ENCODE results near the gene CENPK. TPM values are rescaled to one million over a fixed set of nuclear protein-coding genes. Genes with fewer than 3 reads are reported as not detected.

The CENPK gene
- total and polyA plus RNA-seq, 2 of the 8 experiments (the other 6 are each of a cell fraction or from before 2014, with no cell fraction given) = 13.3 to 50.9 TPM

GRCh38 chr5:65566505-65566904 lies 3.5 kb upstream of the CENPK start:
- WGBS, 2 experiments (ENCODE audit: extremely low coverage in 1 of 2, insufficient coverage in 1 of 2, insufficient read length in 1 of 2, insufficient replicate concordance in 2 of 2, low coverage in 1 of 2, low lambda C conversion rate in 2 of 2, missing lambda C conversion rate in 1 of 2) = 88 to 89% methylated on average over 1 to 5 of the region's 5 CpGs
- POLR2A ChIA-PET (ENCODE audit: partially characterized antibody) = no interaction called here
- H3K79me2 ChIP-seq (ENCODE audit: control insufficient read depth in 1 of 2, insufficient read depth in 2 of 2, low read length in 2 of 2) = peaks cover 0 to 45% of the 10 kb centered on the region in 2 experiments; a peak in 2 of 4 replicates

More at GRCh38 chr5:65566505-65566904, 3.5 kb upstream of the CENPK start:
- Histone ChIP-seq H2BK120ac (replicated peaks; ENCODE audit: low read depth, low read length) (no peak overlapping the region), H2BK15ac (ENCODE audit: low read length) (no peak overlapping the region), H3K27me3 (replicated peaks in 1 of 4; ENCODE audit: control insufficient read depth in 3 of 4, extremely low read depth in 1 of 4, insufficient read depth in 3 of 4, low read length in 3 of 4) (no peaks in the 10 kb centered on the region), H3K23me2 (ENCODE audit: low read depth, low read length) (peaks cover 6% of the 10 kb centered on the region; the same call in 1 of the 2 replicates), H3K36me3 (ENCODE audit: control insufficient read depth in 2 of 4, insufficient read depth in 4 of 4, low read length in 3 of 4) (peaks cover 0 to 16% (median 0%) of the 10 kb centered on the region in 4 experiments; a peak in 2 of 8 replicates), H4K91ac (replicated peaks; ENCODE audit: insufficient read length, low read length) (no peak overlapping the region), H2BK5ac (ENCODE audit: low read depth, low read length) (no peak overlapping the region), H2BK12ac (ENCODE audit: low read depth, low read length) (no peak overlapping the region), H3K4me3 (ENCODE audit: extremely low read depth in 1 of 4, insufficient read depth in 2 of 4, low read depth in 3 of 4, low read length in 4 of 4) (no peak overlapping the region), H3K18ac (ENCODE audit: extremely low read depth, low read length) (no peak overlapping the region), H3K14ac (ENCODE audit: insufficient read length) (no peak overlapping the region), H2AFZ (ENCODE audit: low read length) (no peak overlapping the region), H2BK20ac (ENCODE audit: low read length) (no peak overlapping the region), H2AK5ac (ENCODE audit: low read depth, low read length) (no peak overlapping the region), H3K4me1 (replicated peaks in 1 of 4; ENCODE audit: control insufficient read depth in 3 of 4, insufficient read depth in 4 of 4, low read length in 3 of 4) (peaks cover 0 to 2% (median 0%) of the 10 kb centered on the region in 4 experiments; a peak in 2 of 7 replicates), H4K8ac (ENCODE audit: extremely low read depth, insufficient read depth, low read length) (no peak overlapping the region), H3K4me2 (ENCODE audit: insufficient read depth in 1 of 2, low read depth in 2 of 2, low read length in 2 of 2) (no peak overlapping the region), H4K20me1 (replicated peaks in 1 of 2; ENCODE audit: control insufficient read depth in 1 of 2, insufficient read depth in 2 of 2, low read length in 2 of 2) (peaks cover 0 to 2% of the 10 kb centered on the region in 2 experiments), H3K23ac (ENCODE audit: insufficient read length) (no peak overlapping the region), H3K9me3 (ENCODE audit: insufficient read depth in 2 of 2, low read depth in 1 of 2, low read length in 1 of 2) (no peaks in the 10 kb centered on the region), H3K4ac (replicated peaks; ENCODE audit: insufficient read length, low read depth, low read length) (no peak overlapping the region), H3K56ac (replicated peaks; ENCODE audit: insufficient read length, low read depth, low read length) (no peak overlapping the region), H3K27ac (ENCODE audit: low read depth, low read length) (no peak overlapping the region), H3K79me1 (ENCODE audit: low read depth, low read length) (no peaks in the 10 kb centered on the region; the same call in 1 of the 2 replicates), H3K9ac (replicated peaks in 1 of 4; ENCODE audit: extremely low read depth in 1 of 4, low read depth in 3 of 4, low read length in 3 of 4) (no peak overlapping the region), H4K5ac (ENCODE audit: insufficient read length, low read depth, low read length) (no peak overlapping the region)
- FAIRE-seq (no peak), DNase-seq (ENCODE audit: low read depth in 1 of 2, low spot score in 2 of 2) (no peak)
- TF ChIP-seq ATF2 (IDR thresholded peaks at IDR 0.05; ENCODE audit: low read length) (no peak), BRCA1 (IDR thresholded peaks at IDR 0.05; ENCODE audit: low read depth, low read length) (no peak)
- CTCF ChIA-PET (ENCODE audit: partially characterized antibody) = no interaction called here

Measured in H1 (cell line).